GM18909 (cell line): ENCODE data around the gene MACROD1.

ENCODE experiments used
- ATAC-seq: cut with Tn5 transposase; IDR thresholded peaks from one replicate; pipeline ENCODE4 v1.9.1; 2021; ENCODE audit warnings: mild to moderate bottlenecking; ENCODE audit not compliant: unreplicated experiment, poor library complexity

The MACROD1 gene

DNA sequence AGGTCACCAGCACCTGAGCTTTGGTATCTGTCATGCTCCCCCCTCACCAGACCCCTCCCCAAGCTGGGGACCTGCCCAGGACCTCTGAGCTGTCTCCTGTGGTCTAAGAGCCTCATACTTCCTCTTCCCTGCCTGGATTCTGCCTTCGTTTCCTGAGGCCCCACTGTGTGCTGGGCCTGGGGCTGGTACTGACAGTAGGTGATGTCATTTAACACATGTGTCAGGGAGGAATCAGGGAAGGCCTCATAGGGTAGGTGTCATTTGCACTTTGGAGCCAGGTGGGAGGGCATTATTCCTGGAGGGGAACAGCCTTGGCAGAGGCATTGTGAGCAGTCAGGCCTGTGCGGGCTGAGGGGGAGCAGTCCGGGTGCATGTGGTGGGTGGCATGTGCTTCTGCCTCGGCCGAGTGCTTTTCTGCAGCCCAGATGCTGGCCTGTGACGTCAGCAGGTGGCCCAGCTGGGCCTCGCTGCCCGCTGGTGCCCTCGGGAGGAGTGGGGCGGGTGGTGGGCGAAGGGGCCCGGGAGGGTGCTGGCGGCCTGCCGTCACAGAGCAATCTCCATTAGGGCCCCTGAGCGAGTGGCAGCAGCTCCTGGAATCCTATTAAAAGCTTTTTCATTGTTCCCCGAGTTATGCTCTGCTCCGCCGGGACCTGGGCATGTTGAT, 121.1 kb downstream of the MACROD1 start:
- ATAC-seq = no peak

DNA sequence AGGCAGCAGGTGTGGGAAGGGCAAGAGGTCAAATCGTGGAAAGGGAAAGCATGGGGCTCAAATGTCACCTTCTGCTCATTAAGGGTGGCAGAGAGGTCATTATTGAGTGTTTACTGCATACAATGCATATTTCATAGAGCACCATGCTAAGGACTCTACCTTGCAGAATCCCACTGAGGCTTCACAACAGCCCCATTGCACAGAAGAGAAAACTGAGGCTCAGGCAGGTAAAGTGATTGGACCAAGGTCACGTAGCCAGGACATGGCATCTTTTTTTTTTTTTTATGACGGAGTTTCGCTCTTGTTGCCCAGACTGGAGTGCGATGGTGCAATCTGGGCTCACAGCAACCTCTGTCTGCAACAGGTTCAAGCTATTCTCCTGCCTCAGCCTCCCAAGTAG, 122.4 kb downstream of the MACROD1 start:
- no peak for ATAC-seq

DNA sequence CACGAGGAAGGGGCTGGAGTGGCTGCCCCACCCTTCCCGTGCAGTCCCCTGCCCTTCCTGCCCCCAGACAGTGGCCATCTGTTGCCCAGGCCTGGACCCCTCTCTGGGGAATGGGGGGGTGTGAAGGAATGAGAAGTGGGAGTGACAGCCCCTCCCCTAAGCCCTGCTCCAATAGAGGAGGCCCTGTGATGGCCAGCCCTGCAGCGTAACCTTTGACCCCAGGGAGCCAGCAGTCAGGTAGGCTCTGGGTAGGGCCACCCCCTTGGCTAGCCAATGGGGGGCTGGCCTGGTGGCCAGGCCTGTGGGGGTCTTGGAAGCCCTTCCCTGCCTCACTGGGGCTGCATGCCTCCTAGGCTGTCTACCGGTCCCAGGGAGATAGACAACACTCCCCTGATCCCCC, 123.6 kb downstream of the MACROD1 start:
- no peak for ATAC-seq

DNA sequence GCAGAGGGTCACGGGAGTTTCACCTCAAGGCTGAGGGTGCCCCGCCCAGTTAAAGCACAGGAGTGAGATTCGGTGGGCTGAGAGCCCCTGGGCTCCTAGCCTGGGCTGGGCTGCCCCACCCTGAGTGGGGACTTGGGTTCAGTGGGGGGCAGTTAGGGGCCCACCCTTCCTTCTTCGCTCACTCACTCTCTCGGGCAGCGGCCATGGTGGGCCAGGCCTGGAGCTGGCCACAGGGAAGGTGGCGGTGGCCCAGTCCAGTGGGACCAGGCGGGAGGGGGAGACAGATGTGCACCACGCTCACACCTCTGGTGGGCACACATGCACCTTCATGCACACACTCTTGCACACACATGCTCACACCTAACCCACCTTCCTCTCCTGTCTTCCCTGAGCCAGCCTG, 124.1 kb downstream of the MACROD1 start:
- no peak for ATAC-seq

DNA sequence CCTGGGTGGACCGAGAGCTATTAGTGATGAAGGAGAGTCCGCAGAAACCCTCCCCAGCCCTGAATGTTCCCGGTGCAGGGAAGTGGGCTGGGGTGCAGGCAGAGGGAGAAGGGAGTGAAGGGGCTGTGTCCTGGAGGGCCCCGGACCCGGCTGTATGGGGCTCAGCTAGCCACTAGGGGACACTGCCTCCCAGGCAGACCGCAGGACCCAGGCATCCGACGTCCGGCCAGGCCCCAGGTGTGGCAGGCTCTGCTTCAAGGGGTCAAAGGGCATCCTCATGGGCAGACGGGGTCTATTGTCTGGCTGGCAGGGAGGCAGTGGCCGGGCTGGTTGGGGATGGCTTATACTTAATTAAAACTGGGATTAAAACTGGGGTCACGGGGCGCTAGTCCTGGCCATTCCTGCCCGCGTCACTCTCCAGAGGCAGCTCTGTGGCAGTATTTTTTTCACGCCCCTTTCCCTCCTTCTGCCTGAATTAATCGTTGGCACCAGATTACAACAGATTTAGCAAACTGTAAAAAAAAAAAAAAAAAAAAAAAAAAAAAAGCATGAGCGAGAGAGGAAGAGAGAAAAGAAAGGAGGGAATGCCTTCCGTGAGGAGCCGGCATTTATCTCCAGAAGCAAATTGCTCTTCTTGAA, 125.1 kb downstream of the MACROD1 start:
- ATAC-seq = no peak

DNA sequence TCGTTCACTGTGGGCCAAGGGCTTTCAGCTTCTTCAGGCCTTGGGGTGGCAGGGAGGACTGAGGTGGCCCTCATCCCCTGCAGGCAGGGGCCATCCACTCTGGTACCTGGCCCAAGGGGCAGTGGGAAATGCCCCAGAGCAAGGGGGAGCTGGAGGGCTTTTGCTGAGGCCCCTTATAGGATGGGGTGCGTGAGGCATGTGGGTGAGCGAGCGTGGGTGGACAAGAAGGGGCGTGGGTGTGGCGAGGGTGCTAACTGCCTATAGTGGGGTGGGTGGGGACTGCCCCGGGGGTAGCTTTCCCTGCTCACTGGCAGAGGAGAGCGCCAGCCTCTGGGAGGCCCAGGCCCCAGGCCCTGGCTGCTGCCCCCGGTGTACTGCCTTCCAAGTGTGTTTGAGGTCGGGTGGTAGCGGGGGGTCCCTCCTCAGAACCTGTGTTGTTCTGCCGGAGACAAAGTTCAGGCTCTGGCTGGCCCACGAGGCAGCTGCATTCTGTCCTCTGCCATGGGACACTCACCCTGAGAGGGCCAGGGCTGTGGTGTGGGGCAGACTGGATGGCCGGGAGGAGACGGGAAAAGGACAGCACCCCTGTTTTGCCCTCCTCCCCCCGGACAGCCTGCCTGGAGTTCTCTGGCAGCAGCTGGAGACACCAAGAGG, 126.8 kb downstream of the MACROD1 start:
- ATAC-seq = no peak

DNA sequence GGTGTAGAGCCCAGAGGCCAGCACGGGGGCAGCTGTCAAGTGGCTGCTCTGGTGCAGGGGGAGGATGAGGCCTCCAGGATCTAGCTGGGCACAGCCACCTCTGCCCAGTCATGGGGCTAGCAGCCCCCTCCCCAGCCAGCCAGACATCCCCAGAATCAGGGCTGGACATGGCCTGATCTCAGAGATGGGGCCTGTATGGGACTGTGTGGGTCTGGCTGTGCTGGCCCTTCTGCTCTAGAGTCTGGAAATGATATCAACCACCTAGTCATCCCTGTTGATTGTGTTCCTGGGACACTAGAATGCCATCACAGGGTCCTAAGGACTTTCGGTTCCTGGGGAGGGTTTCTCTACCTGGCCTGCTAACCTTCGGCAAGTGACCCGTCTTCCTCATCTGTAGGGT, 127.4 kb downstream of the MACROD1 start:
- ATAC-seq = no peak

DNA sequence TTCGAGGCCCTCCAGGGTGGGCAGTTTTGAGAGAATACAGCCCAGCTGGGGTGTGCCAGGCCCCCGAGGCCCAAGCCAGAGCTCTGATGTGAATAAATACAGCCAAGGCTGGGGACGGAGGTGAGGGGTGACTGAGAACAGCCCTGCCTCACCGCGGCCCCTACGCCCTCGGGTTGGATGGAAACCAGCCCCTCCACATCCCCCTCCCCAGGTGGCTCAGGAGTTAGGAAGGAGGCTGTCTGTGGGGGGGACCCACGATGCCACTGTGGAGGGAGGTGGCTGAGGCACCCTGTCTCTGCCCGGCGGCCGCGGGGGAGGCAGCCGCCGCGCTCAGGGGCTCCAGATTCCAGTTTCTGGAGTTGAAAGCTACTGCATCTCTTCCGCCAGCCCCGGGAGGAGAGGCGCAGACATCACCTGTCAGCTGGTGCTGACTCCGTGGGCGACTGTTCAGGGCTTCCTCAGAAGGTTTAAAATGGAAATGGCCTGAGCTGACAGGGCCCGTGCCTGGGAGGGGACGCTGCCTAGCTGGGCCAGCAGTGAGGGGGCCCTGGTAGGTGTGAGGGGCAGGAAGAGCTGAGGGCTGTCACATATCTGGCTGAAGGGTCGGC, 128.8 kb downstream of the MACROD1 start:
- ATAC-seq = no peak

DNA sequence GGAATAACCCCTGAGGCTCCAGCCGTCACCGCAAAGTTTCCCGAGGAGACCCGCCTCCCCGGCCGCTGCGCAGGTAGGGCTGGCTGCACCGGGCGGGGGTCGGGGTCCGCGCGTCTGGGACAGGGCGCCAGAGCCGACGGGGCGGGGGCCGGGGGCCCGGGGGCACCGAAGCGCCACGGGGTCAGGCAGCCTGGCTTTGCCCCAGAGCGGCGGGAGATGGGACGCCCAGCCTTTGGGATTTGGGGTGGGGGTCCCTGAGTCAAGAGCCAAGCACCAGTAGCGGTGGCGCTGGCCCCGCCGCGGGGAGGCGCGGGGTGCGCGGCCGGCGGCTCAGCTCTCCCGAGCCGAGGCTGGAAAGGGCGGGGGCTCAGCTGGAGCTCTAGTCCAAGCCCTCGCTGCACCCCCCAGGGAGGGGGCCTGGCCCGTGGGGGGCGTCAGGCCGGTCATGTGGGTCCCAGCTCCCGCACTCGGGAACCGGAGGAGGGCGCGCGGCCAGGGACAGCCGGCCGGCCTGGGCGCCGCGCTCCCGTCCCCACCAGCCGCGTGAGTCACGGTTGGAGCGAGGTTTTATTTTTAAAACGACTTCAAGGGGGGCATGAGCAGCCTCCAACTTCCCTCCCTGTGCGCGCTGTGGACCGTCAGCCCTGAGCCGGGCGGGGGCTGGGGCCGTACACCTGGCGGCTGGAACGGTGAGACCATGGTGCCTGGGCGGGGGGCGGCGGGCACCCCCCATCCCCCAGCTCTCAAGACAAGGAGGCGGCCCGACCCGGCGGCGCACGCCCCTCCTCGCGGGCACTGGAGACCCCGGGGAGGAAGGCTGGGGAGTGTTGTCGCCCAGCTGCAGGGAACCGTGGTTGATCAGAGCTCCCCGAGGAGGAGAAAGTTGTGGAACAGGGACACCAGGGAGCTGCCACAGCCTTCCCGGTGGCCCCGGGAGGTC, 129.6 kb downstream of the MACROD1 start:
- no peak for ATAC-seq

DNA sequence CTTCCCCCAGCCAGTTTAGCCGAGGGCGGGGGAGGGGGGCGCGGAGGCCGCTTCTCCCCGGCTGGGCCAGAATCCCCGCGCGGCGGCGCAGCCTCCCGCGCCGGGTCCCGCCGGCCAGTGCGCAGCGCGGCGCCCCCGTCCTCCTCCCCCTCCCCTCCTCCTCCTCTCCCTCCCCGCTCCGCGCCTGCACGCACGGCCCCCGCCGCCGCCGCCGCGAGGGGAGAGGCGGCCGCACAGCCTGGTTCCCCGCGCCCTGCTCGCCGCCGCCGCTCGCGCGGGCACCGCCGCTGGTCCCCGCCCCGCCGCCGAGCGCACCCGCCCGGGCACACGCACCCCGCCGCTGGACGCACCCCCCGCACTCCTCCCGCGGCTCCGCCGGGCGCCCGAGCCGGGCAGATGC, 130.3 kb downstream of the MACROD1 start, which contains the start of gene FLRT1:
Gene FLRT1, plus strand, starts transcription at position 356 of the 400 bp plus-strand sequence. CDS start 80,337 bp downstream, outside the sequence.
- no peak for ATAC-seq

DNA sequence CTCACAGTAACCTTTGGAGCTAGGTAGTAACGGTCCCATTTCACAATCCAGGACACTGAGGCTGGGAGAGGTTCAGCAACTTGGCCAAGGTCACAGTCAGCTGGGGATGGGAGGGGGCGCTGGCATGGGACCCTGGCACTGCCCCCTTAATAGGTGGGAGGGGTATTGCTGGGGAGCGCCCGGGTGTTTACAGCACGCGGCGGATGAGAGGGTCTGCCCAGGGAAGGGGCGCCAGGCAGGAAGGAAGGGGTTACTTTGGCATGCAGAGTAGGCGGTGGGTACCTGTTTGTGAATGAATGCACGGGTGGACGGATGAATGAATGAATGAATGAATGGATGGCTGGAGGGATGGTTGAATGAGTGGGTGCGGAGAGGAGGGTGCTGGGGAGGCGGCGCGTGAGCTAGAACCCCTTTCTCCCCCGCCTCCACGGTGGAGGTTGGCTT, 130.8 kb downstream of the MACROD1 start:
- ATAC-seq = no peak

DNA sequence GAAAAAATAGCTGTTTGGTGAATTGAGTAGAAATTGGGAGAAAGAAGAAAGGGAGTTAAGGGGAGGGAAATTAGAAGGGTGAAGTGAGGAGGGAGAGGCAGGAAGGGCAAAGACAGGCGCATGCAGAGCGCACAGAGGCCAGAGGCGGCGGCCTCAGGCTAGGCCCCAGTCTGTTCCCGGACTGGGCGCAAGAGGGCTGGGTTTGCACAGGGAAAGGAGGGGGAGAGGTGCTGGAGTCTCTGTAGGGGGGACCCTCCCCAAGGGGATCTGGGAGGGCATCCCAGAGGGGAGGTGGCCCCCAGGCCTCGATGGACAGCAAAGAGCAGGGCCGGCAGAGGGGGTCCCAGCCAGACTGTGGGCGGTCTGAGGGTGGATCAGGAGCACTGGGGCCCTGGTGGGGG, 131.5 kb downstream of the MACROD1 start:
- no peak for ATAC-seq

DNA sequence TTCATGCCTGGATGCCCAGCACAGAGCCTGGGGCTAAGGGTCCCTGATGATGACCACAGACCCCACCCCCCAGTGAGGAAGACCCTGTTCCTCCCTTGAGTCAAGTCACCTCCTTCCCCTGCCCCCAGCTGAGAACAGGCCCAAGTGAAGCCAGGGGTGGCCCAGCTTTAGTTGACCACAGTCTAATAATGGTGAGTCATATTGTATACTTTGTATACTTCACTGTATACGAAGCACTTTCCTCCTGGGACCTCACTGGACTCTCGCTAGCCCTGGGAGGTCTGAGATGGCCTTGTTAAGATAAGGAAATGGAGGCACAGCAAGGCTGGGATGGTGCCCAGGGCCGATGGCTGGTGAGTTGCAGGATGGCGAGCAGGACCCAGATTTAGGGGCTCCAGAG, 133.9 kb downstream of the MACROD1 start:
- no peak for ATAC-seq

DNA sequence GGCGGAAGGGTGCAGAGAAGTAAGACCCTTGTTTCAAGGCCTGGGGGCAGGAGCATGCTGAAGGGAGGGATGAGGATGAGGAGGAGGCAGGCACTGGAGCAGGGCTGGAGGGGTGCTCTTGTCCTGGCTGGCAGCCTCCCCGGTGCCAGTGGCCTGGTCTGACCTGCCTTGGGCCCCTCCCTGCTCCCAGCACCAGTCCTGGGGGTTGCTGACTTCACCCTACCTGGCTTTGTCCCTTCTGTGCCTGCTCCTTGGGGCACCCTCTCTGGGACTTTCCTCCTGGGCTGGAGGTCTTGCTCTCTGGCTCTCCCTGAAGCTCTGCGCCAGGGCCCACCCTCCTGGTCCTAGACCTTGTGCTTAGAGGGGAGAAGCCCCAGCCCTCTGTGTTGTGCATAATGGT, 134.9 kb downstream of the MACROD1 start:
- no peak for ATAC-seq

DNA sequence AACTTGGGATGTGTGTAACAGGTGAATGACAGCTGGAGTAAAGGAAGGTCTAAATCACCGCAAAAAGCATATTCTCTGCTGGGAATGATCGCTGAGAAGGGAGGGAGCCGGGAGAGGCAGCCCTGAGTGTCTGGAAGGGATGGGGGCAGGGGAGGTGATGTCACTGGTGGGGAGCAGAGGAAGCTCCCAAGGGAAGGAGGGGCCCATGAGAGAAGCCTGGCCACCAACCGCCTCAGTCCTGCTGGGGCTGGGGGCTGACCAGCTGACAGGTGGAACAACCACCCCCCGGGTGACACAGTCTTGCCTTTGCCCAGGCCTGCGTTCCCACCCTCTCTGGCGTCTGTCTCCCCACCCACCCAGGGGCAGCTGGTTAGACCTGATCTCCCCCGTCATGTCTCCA, 136.1 kb downstream of the MACROD1 start:
- ATAC-seq = no peak

DNA sequence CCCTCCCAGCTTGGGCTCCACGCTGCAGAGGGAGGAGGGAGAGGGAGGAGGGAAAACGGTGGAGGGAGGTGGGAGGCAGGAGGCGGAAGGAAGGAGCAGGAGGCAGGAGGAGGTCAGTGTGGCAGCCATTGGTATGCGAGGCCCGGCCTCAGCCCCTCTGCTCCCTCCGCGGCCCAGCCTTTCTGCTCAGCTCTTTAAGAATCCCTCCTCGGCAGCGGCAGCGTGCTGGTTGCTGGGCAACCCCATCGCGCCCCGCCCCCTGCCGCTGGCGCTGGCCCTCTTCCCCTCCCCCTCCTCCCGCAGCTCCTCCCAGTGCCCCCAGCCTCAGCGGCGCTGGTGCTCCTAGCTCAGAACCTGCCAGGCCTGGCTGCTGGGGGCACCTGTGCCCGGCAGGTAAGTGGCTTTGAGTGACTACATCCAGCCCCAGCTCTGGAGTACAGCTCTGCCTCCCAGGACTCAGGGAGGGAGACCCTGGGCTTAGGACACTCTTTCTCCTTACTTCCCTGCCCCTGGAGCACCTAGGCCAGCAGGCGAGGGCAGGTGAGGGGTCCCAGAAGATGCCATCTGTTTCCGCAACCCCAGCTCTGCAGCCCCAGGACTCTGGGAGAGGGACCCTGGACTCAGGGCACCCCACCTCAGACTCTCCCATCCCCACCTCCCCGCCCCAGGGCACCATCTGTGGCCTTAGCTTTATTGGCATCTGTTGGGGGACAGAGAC, 137.4 kb downstream of the MACROD1 start:
- no peak for ATAC-seq

DNA sequence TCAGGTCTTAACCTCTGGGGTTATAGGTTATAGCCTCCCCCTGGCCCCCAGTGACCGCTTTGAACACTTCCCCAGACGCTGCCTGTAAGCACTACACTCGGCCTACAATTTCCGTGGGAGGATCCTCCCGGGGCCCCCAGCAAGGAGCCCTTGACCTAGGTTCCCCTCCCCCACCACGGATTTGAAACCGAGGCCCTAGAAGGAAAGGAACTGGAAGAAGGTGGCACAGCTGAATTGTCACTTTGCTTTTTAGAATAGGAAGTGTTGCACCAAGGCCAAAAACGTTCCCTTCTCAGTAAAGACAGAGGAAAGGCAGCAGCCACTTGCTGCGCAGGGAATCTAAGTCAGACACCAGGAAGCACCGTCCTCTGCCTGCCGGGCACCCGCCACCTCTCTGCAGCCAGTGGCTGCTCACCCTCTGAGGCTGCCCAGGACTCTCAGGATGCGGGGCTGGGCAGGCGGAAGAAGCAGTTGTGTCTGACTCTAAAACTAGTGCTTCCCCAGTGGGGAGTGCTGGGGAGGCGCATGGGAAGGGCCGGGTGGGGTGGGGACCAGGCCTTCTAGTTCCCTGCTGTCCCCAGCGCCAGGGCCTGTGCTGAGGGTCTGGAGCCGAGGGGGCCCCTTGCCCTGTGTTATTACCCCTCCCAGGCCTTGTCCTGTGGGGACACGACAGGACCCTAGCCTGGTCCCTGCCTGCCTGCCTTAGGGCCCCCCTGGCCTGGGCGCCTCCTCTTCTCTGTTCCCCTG, 138.1 kb downstream of the MACROD1 start:
- no peak for ATAC-seq

DNA sequence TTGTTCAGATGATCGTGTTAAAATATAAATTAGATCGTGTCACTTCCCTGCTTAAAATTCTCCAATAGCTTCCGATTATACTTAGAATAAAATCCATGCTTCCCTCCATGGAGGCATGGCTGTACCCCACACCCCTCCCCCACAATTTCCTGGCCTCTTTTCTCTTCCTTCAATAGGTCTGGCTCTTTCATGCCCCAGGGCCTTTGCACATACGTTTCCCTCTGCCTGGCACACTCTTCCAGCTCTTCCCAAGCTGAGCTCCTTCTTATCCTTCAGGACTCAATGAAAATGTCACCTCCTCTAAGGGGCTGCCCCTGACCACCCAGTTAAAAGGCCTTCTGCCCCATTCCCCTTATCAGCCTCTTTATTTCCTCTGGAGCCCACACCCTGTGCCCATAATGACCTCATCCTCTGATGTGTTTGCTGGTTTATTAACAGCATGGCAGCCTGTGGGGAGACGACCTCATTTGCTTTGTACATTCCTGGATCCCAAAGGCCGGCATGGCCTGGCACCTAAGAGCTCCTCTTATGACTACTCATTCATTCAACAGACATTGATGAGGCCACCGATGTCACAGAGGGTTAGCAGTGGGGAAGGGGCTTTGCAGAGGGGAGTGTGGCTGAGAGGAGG, 139.2 kb downstream of the MACROD1 start:
- no peak for ATAC-seq
